Brain microvascular endothelial cell (primary cell): ENCODE data around the gene GJA1.

ENCODE experiments used
- DNase-seq: peaks from one replicate; pipeline ENCODE4 v3.0.0-alpha.2; 2020
- H3K27ac ChIP-seq: fragments of 250-450 bp; sonication (Bioruptor Pico); 2 replicates; pipeline ENCODE4 v1.5.1; 2020; ENCODE audit warnings: mild to moderate bottlenecking, moderate library complexity
- H3K27me3 ChIP-seq: fragments of 250-450 bp; sonication (Bioruptor Pico); replicated peaks from 2 replicates; pipeline ENCODE4 v1.5.1; 2020; ENCODE audit warnings: mild to moderate bottlenecking
- H3K36me3 ChIP-seq: fragments of 250-450 bp; sonication (Bioruptor Pico); replicated peaks from 2 replicates; pipeline ENCODE4 v1.5.1; 2020; ENCODE audit warnings: mild to moderate bottlenecking
- H3K4me3 ChIP-seq: 2 replicates; pipeline ENCODE4 v1.5.1; 2011; ENCODE audit warnings: low read depth, mild to moderate bottlenecking, control low read depth, low read length, moderate library complexity
- CTCF ChIP-seq: IDR thresholded peaks from 2 replicates; pipeline ENCODE4 v1.5.1; 2011; ENCODE audit warnings: low read depth, mild to moderate bottlenecking, moderate library complexity, low read length, control low read depth, inconsistent platforms; ENCODE audit errors: missing control alignments
- in situ Hi-C: cut with HindIII; loops from 2 replicates; pipeline ENCODE4 v1.10.0; 2017; ENCODE audit warnings: low sequenced_read_pairs, low pct_ligation_motif_present

Gene GJA1

GRCh38 chr6:121465101-121465500, 29.7 kb downstream of the GJA1 start:
- no peak for TF ChIP-seq CTCF
- H3K27me3 ChIP-seq, result no peaks in the 10 kb centered on the region
- DNase-seq, result no peak
- no peak overlapping the region for H3K27ac ChIP-seq
- no peaks in the 10 kb centered on the region for H3K36me3 ChIP-seq
- in situ Hi-C loops, result no loop called here
- no peak overlapping the region for H3K4me3 ChIP-seq

- TF ChIP-seq CTCF, result no peak
- no peak for DNase-seq
- Histone ChIP-seq H3K27ac (no peak overlapping the region), H3K4me3 (no peak overlapping the region), H3K27me3 (no peaks in the 10 kb centered on the region), H3K36me3 (no peaks in the 10 kb centered on the region)
- in situ Hi-C loops, result no loop called here
Measured at GRCh38 chr6:121479486-121480098, 44.1 kb downstream of the GJA1 start.

GRCh38 chr6:121480099-121480713, 44.8 kb downstream of the GJA1 start:
- Histone ChIP-seq H3K27me3 (no peaks in the 10 kb centered on the region), H3K27ac (no peak overlapping the region), H3K36me3 (no peaks in the 10 kb centered on the region), H3K4me3 (no peak overlapping the region)
- no peak for DNase-seq
- TF ChIP-seq CTCF, result no peak
- in situ Hi-C loops, result no loop called here

GRCh38 chr6:121482004-121482693, 46.7 kb downstream of the GJA1 start:
- peak overlapping the region; percentile 8 for H3K27ac ChIP-seq
- no peak overlapping the region for H3K4me3 ChIP-seq
- in situ Hi-C loops, result no loop called here
- no peaks in the 10 kb centered on the region for H3K36me3 ChIP-seq
- no peaks in the 10 kb centered on the region for H3K27me3 ChIP-seq
- no peak for TF ChIP-seq CTCF
- peak; percentile 70 for DNase-seq

- no peak for DNase-seq
- in situ Hi-C loops, result no loop called here
- peak overlapping the region; percentile 8 for H3K27ac ChIP-seq
Measured at GRCh38 chr6:121482751-121483150, 47.3 kb downstream of the GJA1 start.

More at GRCh38 chr6:121482751-121483150, 47.3 kb downstream of the GJA1 start:
- no peak overlapping the region for H3K4me3 ChIP-seq
- no peaks in the 10 kb centered on the region for H3K27me3 ChIP-seq
- H3K36me3 ChIP-seq, result no peaks in the 10 kb centered on the region
- no peak for TF ChIP-seq CTCF
